Lower leg skin (tissue), 3 donors: ENCODE results near the gene SPATA13.

Source experiments
- CTCF ChIP-seq, 3 donors: fragments of 450-650 bp; IDR thresholded peaks; one replicate each; pipeline ENCODE4 v1.5.1; 2016; ENCODE audit warnings: antibody characterized with exemption in 3 of 3, mild to moderate bottlenecking in 3 of 3, moderate library complexity in 2 of 3
- POLR2A ChIP-seq, 2 donors: fragments of 450-650 bp; IDR thresholded peaks; one replicate each; pipeline ENCODE4 v1.6.1; 2016 to 2017; ENCODE audit warnings: antibody characterized with exemption in 2 of 2, mild to moderate bottlenecking in 1 of 2, moderate library complexity in 1 of 2

- no peak for TF ChIP-seq CTCF (IDR thresholded peaks at IDR 0.05)
- no peak for TF ChIP-seq POLR2A (IDR thresholded peaks at IDR 0.05)
Measured at GRCh38 chr13:24287748-24288287, 127.3 kb downstream of the SPATA13 start.
